ENCODE results near the gene CNTNAP2. TPM values are rescaled to one million over a fixed set of nuclear protein-coding genes. Genes with fewer than 3 reads are reported as not detected.

The CNTNAP2 gene
- total and polyA plus RNA-seq, 2 of the 4 experiments (the other 2 are of a cell fraction): not detected

DNA sequence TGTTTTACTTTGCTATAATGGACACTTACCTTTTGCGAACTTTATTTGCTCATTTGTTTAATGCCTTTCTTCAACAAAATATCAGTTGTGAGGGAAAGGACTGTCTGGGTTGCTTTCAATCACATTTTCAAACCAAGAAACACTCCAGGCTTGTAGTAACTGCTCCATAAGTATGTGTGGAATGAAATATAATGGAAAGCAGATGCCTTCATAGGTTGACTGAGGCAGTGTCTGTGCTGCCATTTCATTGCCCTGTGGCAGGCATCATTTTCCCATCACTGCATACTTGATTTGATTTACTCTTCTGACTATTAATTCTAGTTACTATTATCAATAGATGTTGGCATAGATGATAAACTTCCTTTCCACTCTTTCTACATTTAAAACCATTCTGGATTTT, 762.3 kb downstream of the CNTNAP2 start:
- Histone ChIP-seq H2BK5ac (ENCODE audit: low read depth, low read length, poor library complexity, severe bottlenecking) (no peak overlapping the region), H2AFZ (replicated peaks; ENCODE audit: low read length, poor library complexity) (no peak overlapping the region), H4K91ac (ENCODE audit: insufficient read depth, low read depth, low read length) (no peak overlapping the region), H3K4ac (ENCODE audit: low read depth, low read length) (no peak overlapping the region), H3K4me3 (ENCODE audit: insufficient read depth, low read depth, low read length) (no peak overlapping the region), H3K14ac (replicated peaks; ENCODE audit: low read depth, low read length) (no peak overlapping the region), H3K9me1 (ENCODE audit: insufficient read depth, low read length) (no peaks in the 10 kb centered on the region), H4K20me1 (ENCODE audit: insufficient read depth, low read length) (no peaks in the 10 kb centered on the region), H3K18ac (ENCODE audit: low read depth, low read length) (no peak overlapping the region), H3K56ac (ENCODE audit: extremely low read depth, insufficient read depth, low read length) (no peak overlapping the region), H3K9me3 (ENCODE audit: control insufficient read depth, insufficient read depth, low read length) (peaks cover 3% of the 10 kb centered on the region; the same call in 1 of the 2 replicates), H3K23ac (ENCODE audit: low read depth, low read length) (no peak overlapping the region), H2BK120ac (ENCODE audit: low read depth, low read length) (no peak overlapping the region), H4K5ac (ENCODE audit: low read depth, low read length) (no peak overlapping the region), H3K4me1 (ENCODE audit: control insufficient read depth, insufficient read depth, low read length) (no peaks in the 10 kb centered on the region), H3K36me3 (ENCODE audit: control insufficient read depth, insufficient read depth, low read length) (no peaks in the 10 kb centered on the region), H2AK5ac (ENCODE audit: low read depth, low read length) (no peak overlapping the region), H3K9ac (ENCODE audit: low read depth, low read length) (no peak overlapping the region), H3K27me3 (ENCODE audit: control insufficient read depth, insufficient read depth, low read length) (no peaks in the 10 kb centered on the region), H2AK9ac (replicated peaks; ENCODE audit: low read depth, low read length, poor library complexity) (no peak overlapping the region), H2BK20ac (ENCODE audit: low read depth, low read length) (no peak overlapping the region), H3K79me1 (ENCODE audit: low read depth in 1 of 2, low read length in 2 of 2) (no peaks in the 10 kb centered on the region), H4K8ac (ENCODE audit: low read depth in 2 of 2, low read length in 2 of 2) (no peak overlapping the region), H3K4me2 (ENCODE audit: low read depth, low read length) (no peak overlapping the region), H3K27ac (ENCODE audit: insufficient read depth, low read length) (no peak overlapping the region), H2BK15ac (ENCODE audit: low read depth, low read length) (no peak overlapping the region)
- dilution Hi-C loops (cut with HindIII; ENCODE audit: low sequenced_read_pairs, unreplicated experiment) (no loop called here), in situ Hi-C loops (cut with MboI; ENCODE audit: low sequenced_read_pairs) (no loop called here), intact Hi-C loops (cut with micrococcal nuclease) (no loop called here)
- DNase-seq: no peak
- ATAC-seq (ENCODE audit: low read depth): no peak
- no CpG with 5 or more reads among the region's 1 CpG for WGBS, 2 experiments (ENCODE audit: extremely low coverage in 2 of 2, insufficient read length in 1 of 2)
- no TSS peak for BruUV-seq (replicated peaks)
- CTCF ChIA-PET: no interaction called here
- POLR2A ChIA-PET (ENCODE audit: unreplicated experiment): no interaction called here
- TF ChIP-seq RFX5 (IDR thresholded peaks at IDR 0.05; ENCODE audit: low read depth, low read length) (no peak), RCOR1 (IDR thresholded peaks at IDR 0.05; ENCODE audit: insufficient replicate concordance, low read length) (no peak), CHD1 (IDR thresholded peaks at IDR 0.05; ENCODE audit: low read depth, low read length) (no peak), NFE2L2 (IDR thresholded peaks at IDR 0.05; ENCODE audit: low read depth, low read length) (no peak), SMC3 (IDR thresholded peaks at IDR 0.05; ENCODE audit: low read depth, low read length) (no peak), MAZ (IDR thresholded peaks at IDR 0.05; ENCODE audit: borderline replicate concordance, low read depth, low read length) (no peak), MAFK (IDR thresholded peaks at IDR 0.05; ENCODE audit: low read depth, low read length) (no peak), FOS (IDR thresholded peaks at IDR 0.05; ENCODE audit: low read depth, low read length) (no peak), CEBPB (IDR thresholded peaks at IDR 0.05; ENCODE audit: low read depth, low read length) (no peak), MXI1 (IDR thresholded peaks at IDR 0.05; ENCODE audit: borderline replicate concordance, low read depth, low read length) (no peak), BHLHE40 (IDR thresholded peaks at IDR 0.05; ENCODE audit: low read depth, low read length) (no peak), POLR2A (IDR thresholded peaks at IDR 0.05; ENCODE audit: low read depth, low read length) (no peak), RAD21 (IDR thresholded peaks at IDR 0.05; ENCODE audit: low read length) (no peak), USF2 (IDR thresholded peaks at IDR 0.05; ENCODE audit: low read depth, low read length) (no peak)
- TF ChIP-seq, protein P1, sequence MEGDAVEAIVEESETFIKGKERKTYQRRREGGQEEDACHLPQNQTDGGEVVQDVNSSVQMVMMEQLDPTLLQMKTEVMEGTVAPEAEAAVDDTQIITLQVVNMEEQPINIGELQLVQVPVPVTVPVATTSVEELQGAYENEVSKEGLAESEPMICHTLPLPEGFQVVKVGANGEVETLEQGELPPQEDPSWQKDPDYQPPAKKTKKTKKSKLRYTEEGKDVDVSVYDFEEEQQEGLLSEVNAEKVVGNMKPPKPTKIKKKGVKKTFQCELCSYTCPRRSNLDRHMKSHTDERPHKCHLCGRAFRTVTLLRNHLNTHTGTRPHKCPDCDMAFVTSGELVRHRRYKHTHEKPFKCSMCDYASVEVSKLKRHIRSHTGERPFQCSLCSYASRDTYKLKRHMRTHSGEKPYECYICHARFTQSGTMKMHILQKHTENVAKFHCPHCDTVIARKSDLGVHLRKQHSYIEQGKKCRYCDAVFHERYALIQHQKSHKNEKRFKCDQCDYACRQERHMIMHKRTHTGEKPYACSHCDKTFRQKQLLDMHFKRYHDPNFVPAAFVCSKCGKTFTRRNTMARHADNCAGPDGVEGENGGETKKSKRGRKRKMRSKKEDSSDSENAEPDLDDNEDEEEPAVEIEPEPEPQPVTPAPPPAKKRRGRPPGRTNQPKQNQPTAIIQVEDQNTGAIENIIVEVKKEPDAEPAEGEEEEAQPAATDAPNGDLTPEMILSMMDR (conservative IDR thresholded peaks at IDR 0.05; ENCODE audit: low read depth, low read length): no peak
- TF ChIP-seq, protein P2, sequence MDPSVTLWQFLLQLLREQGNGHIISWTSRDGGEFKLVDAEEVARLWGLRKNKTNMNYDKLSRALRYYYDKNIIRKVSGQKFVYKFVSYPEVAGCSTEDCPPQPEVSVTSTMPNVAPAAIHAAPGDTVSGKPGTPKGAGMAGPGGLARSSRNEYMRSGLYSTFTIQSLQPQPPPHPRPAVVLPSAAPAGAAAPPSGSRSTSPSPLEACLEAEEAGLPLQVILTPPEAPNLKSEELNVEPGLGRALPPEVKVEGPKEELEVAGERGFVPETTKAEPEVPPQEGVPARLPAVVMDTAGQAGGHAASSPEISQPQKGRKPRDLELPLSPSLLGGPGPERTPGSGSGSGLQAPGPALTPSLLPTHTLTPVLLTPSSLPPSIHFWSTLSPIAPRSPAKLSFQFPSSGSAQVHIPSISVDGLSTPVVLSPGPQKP (IDR thresholded peaks at IDR 0.05; ENCODE audit: borderline replicate concordance, low read depth, low read length): no peak
